Measurements from ENCODE around the gene TMEM82.
A peak's percentile ranks its signal among the peaks of the same experiment; 100 is the strongest.

DNA sequence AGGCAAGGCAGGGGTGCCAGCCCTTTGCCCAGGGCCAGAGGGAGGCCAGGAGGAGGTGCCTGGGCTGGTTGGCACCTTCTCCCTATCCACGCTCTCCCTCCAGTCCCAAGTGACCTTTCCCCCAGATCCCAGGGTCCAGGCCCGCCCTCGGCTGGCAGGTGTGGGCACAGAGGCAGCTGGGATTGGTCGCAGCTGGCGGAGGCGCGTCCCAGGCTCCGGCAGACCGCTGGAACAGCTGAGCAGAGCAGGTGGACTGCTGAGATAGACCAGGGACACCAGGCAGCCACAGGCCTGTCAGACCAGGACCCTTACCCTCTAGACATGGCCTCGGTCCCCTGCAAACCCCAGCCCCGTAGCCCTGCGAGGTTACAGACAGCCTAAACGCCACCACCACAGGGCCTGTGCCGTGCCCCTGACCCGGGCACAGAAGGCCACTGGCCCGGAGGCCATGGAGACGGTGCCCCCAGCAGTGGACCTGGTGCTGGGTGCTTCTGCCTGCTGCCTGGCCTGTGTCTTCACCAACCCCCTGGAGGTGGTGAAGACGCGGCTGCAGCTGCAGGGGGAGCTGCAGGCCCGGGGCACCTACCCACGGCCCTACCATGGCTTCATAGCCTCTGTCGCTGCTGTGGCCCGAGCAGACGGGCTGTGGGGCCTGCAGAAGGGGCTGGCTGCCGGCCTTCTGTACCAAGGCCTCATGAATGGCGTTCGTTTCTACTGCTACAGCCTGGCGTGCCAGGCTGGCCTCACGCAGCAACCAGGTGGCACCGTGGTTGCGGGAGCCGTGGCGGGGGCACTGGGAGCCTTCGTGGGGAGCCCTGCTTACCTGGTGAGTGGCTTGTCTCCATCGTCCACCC lies 6.0 kb upstream of the TMEM82 start, which contains the start of gene SLC25A34:
- TF ChIP-seq, protein P1, sequence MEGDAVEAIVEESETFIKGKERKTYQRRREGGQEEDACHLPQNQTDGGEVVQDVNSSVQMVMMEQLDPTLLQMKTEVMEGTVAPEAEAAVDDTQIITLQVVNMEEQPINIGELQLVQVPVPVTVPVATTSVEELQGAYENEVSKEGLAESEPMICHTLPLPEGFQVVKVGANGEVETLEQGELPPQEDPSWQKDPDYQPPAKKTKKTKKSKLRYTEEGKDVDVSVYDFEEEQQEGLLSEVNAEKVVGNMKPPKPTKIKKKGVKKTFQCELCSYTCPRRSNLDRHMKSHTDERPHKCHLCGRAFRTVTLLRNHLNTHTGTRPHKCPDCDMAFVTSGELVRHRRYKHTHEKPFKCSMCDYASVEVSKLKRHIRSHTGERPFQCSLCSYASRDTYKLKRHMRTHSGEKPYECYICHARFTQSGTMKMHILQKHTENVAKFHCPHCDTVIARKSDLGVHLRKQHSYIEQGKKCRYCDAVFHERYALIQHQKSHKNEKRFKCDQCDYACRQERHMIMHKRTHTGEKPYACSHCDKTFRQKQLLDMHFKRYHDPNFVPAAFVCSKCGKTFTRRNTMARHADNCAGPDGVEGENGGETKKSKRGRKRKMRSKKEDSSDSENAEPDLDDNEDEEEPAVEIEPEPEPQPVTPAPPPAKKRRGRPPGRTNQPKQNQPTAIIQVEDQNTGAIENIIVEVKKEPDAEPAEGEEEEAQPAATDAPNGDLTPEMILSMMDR (IDR thresholded peaks at IDR 0.05), result no peak
- peak in 1 of 2 donors; percentile 37 for TF ChIP-seq POLR2A (IDR thresholded peaks at IDR 0.05)
